Endothelial cell (in vitro differentiated cells): ENCODE data around the gene RPL10A. TPM values are rescaled to one million over a fixed set of nuclear protein-coding genes. Genes with fewer than 3 reads are reported as not detected.

Experiments used
- DNase-seq: peaks from one replicate; pipeline ENCODE4 v3.0.0; 2021; ENCODE audit warnings: low spot score
- H3K27ac Mint-ChIP-seq: one replicate; pipeline ENCODE4 v1.8.0; 2021; ENCODE audit warnings: mixed read lengths, inconsistent platforms; ENCODE audit not compliant: unreplicated experiment
- H3K27me3 Mint-ChIP-seq: one replicate; pipeline ENCODE4 v1.8.0; 2021; ENCODE audit warnings: mild to moderate bottlenecking, moderate library complexity, mixed read lengths, inconsistent platforms; ENCODE audit not compliant: unreplicated experiment
- H3K36me3 Mint-ChIP-seq: one replicate; pipeline ENCODE4 v1.8.0; 2021; ENCODE audit warnings: mild to moderate bottlenecking, low read depth, mixed read lengths, inconsistent platforms; ENCODE audit not compliant: unreplicated experiment
- H3K4me1 Mint-ChIP-seq: one replicate; pipeline ENCODE4 v1.8.0; 2021; ENCODE audit warnings: mild to moderate bottlenecking, mixed read lengths, inconsistent platforms; ENCODE audit not compliant: unreplicated experiment
- H3K4me3 Mint-ChIP-seq: one replicate; pipeline ENCODE4 v1.8.0; 2021; ENCODE audit warnings: mild to moderate bottlenecking, mixed read lengths, inconsistent platforms; ENCODE audit not compliant: unreplicated experiment
- H3K9me3 Mint-ChIP-seq: one replicate; pipeline ENCODE4 v1.8.0; 2021; ENCODE audit warnings: mixed read lengths, inconsistent platforms; ENCODE audit not compliant: unreplicated experiment
- total RNA-seq: library from RNA; stranded (reverse); fragmentation: NEBNext Ultra II Directional; extraction: Animal tissue kit (Norgen Biotek cat#: 25700); gene quantifications from one replicate; pipeline ENCODE4 v1.2.1, GENCODE V29; 2021; ENCODE audit not compliant: unreplicated experiment
- TF ChIP-seq, protein P1 (sequence below): fragments of 200-600 bp; sonication (generic); IDR thresholded peaks from one replicate; pipeline ENCODE4 v1.5.0; 2021; ENCODE audit warnings: antibody characterized with exemption; ENCODE audit not compliant: unreplicated experiment

Gene RPL10A
- total RNA-seq, 1 donor from 2014 or later, result 1,320 TPM

DNA sequence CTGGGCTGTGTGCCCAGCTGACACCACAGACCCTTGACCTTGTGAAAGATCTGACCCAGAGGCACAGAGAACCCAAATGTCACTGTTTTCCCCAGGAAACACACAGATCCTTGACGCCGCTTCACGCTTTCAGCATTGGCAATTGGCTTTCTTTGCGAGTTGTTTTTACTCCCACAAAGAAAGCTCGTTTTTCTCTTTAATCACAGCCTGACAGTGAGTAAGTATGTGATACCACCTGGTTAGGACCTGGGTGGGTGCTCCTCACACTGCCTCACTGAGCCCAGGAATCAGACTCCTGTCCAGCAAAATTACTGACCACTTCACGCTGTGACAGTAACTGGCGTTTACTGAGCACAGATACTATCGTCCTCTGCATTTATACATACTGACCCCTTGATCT is 13.0 kb downstream of the RPL10A start:
- Mint-ChIP-seq H3K27me3 (peaks cover 2% of the 10 kb centered on the region), H3K4me1 (peaks cover 4% of the 10 kb centered on the region), H3K27ac (no peak overlapping the region), H3K9me3 (no peaks in the 10 kb centered on the region), H3K4me3 (no peak overlapping the region), H3K36me3 (no peaks in the 10 kb centered on the region)
- TF ChIP-seq, protein P1, sequence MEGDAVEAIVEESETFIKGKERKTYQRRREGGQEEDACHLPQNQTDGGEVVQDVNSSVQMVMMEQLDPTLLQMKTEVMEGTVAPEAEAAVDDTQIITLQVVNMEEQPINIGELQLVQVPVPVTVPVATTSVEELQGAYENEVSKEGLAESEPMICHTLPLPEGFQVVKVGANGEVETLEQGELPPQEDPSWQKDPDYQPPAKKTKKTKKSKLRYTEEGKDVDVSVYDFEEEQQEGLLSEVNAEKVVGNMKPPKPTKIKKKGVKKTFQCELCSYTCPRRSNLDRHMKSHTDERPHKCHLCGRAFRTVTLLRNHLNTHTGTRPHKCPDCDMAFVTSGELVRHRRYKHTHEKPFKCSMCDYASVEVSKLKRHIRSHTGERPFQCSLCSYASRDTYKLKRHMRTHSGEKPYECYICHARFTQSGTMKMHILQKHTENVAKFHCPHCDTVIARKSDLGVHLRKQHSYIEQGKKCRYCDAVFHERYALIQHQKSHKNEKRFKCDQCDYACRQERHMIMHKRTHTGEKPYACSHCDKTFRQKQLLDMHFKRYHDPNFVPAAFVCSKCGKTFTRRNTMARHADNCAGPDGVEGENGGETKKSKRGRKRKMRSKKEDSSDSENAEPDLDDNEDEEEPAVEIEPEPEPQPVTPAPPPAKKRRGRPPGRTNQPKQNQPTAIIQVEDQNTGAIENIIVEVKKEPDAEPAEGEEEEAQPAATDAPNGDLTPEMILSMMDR, result no peak
- DNase-seq, result no peak

DNA sequence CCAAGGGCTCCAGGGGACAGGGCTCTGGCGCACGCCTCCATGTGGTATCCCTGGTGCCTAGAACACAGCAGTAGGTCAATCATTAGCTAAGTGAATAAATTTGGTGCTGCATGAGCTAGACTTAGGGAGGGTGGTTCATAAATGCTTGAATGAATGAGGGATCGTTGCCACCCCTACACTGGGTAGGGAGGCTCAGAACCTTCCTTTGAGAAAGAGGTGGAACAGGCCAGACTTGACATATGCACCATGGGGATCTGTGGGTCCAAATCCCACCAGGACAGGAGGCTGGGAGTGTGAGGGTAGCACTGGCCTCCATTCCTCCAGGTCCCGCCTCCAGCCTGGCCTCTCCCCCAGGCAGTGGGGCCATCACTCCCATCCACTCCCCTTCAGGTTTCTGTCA is 14.9 kb downstream of the RPL10A start:
- no peak for DNase-seq
- TF ChIP-seq, protein P1, result no peak
- Mint-ChIP-seq H3K4me1 (peaks cover 13% of the 10 kb centered on the region), H3K27me3 (peaks cover 6% of the 10 kb centered on the region), H3K9me3 (no peaks in the 10 kb centered on the region), H3K4me3 (no peak overlapping the region), H3K36me3 (peaks cover 3% of the 10 kb centered on the region), H3K27ac (no peak overlapping the region)

DNA sequence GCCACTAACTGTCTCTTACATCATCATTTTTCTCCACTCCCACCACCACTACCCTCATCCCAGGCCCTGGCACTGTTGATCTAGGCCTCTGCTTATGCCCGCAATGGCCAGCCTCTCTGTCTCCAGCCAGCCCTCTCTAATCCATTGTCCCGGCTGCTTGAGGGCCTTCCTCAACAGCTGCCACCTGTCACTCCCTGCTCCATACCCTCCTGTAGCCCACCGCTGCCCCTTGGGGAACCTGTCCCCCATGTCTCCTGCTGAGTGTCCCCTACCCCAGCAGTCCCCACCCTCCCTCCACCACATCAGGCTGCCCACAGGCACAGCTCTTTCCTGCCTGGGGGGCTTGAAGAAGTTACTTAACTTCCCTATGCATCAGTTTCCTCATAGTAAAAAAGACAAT is 15.3 kb downstream of the RPL10A start:
- TF ChIP-seq, protein P1, result no peak
- H3K27me3 Mint-ChIP-seq, result peaks cover 6% of the 10 kb centered on the region
- H3K27ac Mint-ChIP-seq, result no peak overlapping the region
- H3K4me1 Mint-ChIP-seq, result peaks cover 16% of the 10 kb centered on the region
- H3K9me3 Mint-ChIP-seq, result no peaks in the 10 kb centered on the region
- DNase-seq, result no peak
- peaks cover 3% of the 10 kb centered on the region for H3K36me3 Mint-ChIP-seq
- no peak overlapping the region for H3K4me3 Mint-ChIP-seq

DNA sequence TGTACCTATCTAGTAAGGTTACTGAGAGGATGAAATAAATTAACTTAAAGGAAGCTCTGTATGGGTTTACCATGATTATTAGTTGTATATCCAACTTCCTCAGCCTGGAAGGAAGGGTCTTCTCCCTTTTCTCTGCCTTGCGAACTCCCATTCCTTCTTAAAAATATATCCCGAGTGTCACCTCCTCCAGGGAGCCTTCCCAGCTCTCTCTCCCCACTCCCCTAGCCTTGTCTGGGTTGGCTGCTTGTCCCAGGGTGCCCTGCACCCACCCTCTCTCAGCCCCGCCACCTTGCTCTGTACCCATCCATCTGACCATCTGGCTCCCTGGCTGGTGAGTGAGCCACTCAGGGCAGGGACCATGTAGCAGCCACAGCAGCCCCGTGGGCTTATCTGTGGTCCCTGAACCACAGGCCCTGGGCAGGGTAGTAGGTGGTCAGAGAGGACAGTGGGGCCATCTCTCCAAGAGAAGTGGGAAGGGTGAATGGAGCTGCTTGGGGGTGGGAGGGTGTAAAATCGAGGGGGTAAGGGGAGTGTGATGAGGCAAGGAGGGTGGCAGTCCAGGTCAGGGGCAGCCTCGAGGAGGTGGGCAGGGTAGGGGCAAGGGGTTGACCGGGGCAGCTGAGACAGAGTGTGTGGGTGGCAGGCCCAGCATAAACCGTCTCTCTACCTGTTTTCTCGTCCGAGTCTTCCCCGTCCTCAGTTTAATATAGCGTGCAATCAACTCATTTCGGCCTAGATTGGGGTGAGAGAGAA is 15.9 kb downstream of the RPL10A start:
- no peak for DNase-seq
- Mint-ChIP-seq H3K4me1 (peaks cover 16% of the 10 kb centered on the region), H3K4me3 (no peak overlapping the region), H3K27ac (no peak overlapping the region), H3K9me3 (no peaks in the 10 kb centered on the region), H3K27me3 (peaks cover 5% of the 10 kb centered on the region), H3K36me3 (peaks cover 3% of the 10 kb centered on the region)
- TF ChIP-seq, protein P1, result no peak

DNA sequence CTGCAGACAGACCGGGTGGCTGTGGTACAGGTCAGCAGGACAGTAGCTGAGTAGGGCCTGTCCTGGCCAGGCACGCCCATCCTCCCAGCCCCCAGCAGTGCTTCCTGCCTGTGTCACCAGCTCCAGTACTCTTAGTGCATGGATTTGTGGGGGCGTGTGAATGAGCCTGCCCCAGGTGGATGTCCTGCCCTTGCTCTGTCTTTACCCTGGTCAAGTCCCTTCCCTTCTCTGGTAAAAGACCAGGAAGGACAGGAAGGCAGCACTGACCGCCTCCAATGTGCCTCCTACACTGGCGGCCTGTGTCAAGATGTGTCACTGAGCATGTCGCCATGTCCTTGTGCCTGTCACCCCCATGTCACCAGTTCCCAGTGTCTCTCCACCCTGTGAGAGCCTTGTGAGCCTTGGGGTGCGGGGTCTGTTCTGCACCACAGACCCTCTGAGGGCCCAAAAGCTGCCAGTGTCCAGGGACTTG is 16.8 kb downstream of the RPL10A start:
- H3K27me3 Mint-ChIP-seq, result peaks cover 4% of the 10 kb centered on the region
- no peak overlapping the region for H3K4me3 Mint-ChIP-seq
- peaks cover 16% of the 10 kb centered on the region for H3K4me1 Mint-ChIP-seq
- no peak overlapping the region for H3K27ac Mint-ChIP-seq
- DNase-seq, result no peak
- no peaks in the 10 kb centered on the region for H3K9me3 Mint-ChIP-seq
- peaks cover 3% of the 10 kb centered on the region for H3K36me3 Mint-ChIP-seq
- TF ChIP-seq, protein P1, result no peak
